HG03025 (cell line): ENCODE data around the gene MYOCD.

ENCODE experiments used
- ATAC-seq: cut with Tn5 transposase; IDR thresholded peaks from one replicate; pipeline ENCODE4 v1.9.1; 2021; ENCODE audit warnings: mild to moderate bottlenecking, moderate library complexity; ENCODE audit not compliant: unreplicated experiment, low FRiP score

Gene MYOCD

GRCh38 chr17:12640364-12640763, 25.3 kb upstream of the MYOCD start:
- no peak for ATAC-seq

GRCh38 chr17:12641084-12641483, 24.6 kb upstream of the MYOCD start:
- ATAC-seq = no peak

- no peak for ATAC-seq
These were observed 23.7 kb upstream of the MYOCD start for GRCh38 chr17:12642034-12642433.

- ATAC-seq = no peak
These were observed 21.9 kb upstream of the MYOCD start for GRCh38 chr17:12643822-12644221.

GRCh38 chr17:12644623-12645022, 21.1 kb upstream of the MYOCD start:
- ATAC-seq = no peak

GRCh38 chr17:12646761-12647422, 18.8 kb upstream of the MYOCD start:
- ATAC-seq = no peak

GRCh38 chr17:12648498-12648897, 17.2 kb upstream of the MYOCD start:
- ATAC-seq = no peak

GRCh38 chr17:12655936-12656335, 9.8 kb upstream of the MYOCD start:
- ATAC-seq = no peak

GRCh38 chr17:12656354-12656753, 9.3 kb upstream of the MYOCD start:
- ATAC-seq = no peak

- ATAC-seq = no peak
These were observed 6.2 kb upstream of the MYOCD start for GRCh38 chr17:12659500-12659899.

GRCh38 chr17:12664252-12664651, 1.4 kb upstream of the MYOCD start:
- ATAC-seq = no peak

GRCh38 chr17:12664894-12665262, 812 bp upstream of the MYOCD start:
- no peak for ATAC-seq

GRCh38 chr17:12666718-12667117, 1.0 kb downstream of the MYOCD start:
- no peak for ATAC-seq

- no peak for ATAC-seq
These were observed 1.7 kb downstream of the MYOCD start for GRCh38 chr17:12667299-12667958.

- no peak for ATAC-seq
These were observed 6.2 kb downstream of the MYOCD start for GRCh38 chr17:12671906-12672305.

GRCh38 chr17:12672947-12673346, 7.3 kb downstream of the MYOCD start:
- ATAC-seq = no peak

GRCh38 chr17:12673788-12674187, 8.1 kb downstream of the MYOCD start:
- ATAC-seq = no peak

GRCh38 chr17:12680407-12680897, 14.8 kb downstream of the MYOCD start:
- no peak for ATAC-seq

GRCh38 chr17:12680993-12681392, 15.3 kb downstream of the MYOCD start:
- ATAC-seq = no peak

- no peak for ATAC-seq
These were observed 17.6 kb downstream of the MYOCD start for GRCh38 chr17:12683299-12683698.

- ATAC-seq = no peak
These were observed 20.8 kb downstream of the MYOCD start for GRCh38 chr17:12686486-12686885.

GRCh38 chr17:12688382-12688781, 22.7 kb downstream of the MYOCD start:
- ATAC-seq = no peak
